Measurements from ENCODE around the gene FAM151A. TPM values are rescaled to one million over a fixed set of nuclear protein-coding genes. Genes with fewer than 3 reads are reported as not detected.

The FAM151A gene
- total and polyA plus RNA-seq, 12 donors, result 0.11 to 0.85 (median 0.20) TPM; not detected in 8

DNA sequence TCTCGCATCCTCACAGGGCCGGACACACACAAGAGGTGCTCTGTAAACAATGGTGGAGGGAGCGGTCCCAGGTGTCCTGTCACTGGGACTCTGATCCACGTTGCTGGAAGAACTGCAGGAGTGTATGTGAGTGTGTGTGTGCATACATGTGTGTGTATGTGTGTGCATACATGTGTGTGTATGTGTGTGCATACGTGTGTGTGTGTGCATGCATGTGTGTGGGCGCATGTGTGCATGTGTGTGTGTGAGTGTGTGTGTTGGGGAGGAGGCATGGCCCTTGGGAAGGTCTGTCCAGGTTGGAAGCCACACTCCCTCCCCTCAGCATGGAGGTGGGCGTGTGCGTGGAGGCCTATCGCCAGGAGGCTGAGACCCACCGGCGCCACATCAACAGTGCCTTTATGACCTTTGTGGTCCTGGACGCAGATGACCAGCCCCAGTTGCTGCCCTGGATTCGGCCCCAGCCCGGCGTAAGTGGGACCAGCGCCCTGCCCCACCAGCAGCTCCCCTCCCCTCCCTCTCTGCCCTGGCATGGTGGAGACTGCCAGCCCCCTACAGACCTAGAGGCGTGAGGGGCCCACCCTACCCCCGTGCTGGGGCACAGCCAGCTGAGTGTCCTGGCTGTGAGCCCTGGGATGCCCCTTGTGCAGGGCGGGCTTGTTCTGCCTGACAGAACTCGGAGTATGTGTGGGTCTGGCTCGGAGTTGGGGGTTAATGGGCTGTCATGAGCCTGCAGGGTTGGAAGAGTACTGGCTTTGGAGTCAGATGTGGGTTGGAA is 22.2 kb downstream of the FAM151A start:
- no peaks in the 10 kb centered on the region for H3K27me3 ChIP-seq
- no peak overlapping the region for H3K4me3 ChIP-seq
- 83 to 89% (median 88%) methylated on average over 13 to 21 of the region's 21 CpGs for WGBS, 4 donors
- intact Hi-C loops (cut with DNase I), result no loop called here
- H3K36me3 ChIP-seq (replicated peaks in 1 of 2), result no peaks in the 10 kb centered on the region
- TF ChIP-seq, protein P1, sequence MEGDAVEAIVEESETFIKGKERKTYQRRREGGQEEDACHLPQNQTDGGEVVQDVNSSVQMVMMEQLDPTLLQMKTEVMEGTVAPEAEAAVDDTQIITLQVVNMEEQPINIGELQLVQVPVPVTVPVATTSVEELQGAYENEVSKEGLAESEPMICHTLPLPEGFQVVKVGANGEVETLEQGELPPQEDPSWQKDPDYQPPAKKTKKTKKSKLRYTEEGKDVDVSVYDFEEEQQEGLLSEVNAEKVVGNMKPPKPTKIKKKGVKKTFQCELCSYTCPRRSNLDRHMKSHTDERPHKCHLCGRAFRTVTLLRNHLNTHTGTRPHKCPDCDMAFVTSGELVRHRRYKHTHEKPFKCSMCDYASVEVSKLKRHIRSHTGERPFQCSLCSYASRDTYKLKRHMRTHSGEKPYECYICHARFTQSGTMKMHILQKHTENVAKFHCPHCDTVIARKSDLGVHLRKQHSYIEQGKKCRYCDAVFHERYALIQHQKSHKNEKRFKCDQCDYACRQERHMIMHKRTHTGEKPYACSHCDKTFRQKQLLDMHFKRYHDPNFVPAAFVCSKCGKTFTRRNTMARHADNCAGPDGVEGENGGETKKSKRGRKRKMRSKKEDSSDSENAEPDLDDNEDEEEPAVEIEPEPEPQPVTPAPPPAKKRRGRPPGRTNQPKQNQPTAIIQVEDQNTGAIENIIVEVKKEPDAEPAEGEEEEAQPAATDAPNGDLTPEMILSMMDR (IDR thresholded peaks at IDR 0.05), result no peak
- no peak for TF ChIP-seq POLR2A (IDR thresholded peaks at IDR 0.05)
- no peaks in the 10 kb centered on the region for H3K4me1 ChIP-seq (replicated peaks in 1 of 2)
- no peaks in the 10 kb centered on the region for H3K9me3 ChIP-seq (replicated peaks in 1 of 3)
- H3K27ac ChIP-seq, result no peak overlapping the region
- no peak for DNase-seq

DNA sequence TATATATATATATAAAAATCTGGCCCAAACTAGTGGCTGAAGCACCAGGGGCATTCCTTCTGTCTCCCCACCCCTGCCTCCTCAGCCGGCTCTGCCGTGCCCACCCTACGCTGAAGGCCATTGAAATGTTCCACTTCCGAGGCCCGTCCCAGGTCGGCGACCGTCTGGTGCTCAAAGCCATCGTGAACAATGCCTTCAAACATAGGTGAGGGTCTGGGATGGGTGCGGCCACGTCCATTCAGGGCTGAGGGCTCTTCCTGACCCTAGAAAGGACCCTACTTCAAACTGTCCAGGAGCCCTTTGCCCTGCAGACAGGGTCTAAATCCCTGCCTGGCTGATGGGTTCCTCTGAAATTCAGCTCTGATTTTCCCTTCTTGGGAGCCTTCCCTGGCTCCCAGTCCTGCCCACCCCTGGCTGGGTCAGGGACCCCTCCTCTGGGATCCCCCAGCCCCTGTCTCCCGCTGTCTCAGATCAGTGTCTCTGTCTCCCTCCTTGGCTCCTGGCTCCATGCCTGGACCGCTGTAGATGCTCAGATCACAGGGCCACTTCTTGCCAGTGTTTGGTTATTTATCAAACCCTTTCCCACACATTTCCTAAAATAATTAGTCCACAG is 24.0 kb downstream of the FAM151A start:
- Histone ChIP-seq H3K27ac (no peak overlapping the region), H3K36me3 (replicated peaks in 1 of 2) (peaks cover 0 to 7% of the 10 kb centered on the region in 2 donors), H3K9me3 (replicated peaks in 1 of 3) (no peaks in the 10 kb centered on the region), H3K4me3 (no peak overlapping the region), H3K4me1 (replicated peaks in 1 of 2) (no peaks in the 10 kb centered on the region), H3K27me3 (no peaks in the 10 kb centered on the region)
- TF ChIP-seq POLR2A (IDR thresholded peaks at IDR 0.05), result no peak
- TF ChIP-seq, protein P1 (IDR thresholded peaks at IDR 0.05), result no peak
- WGBS, 4 donors, result 85 to 93% (median 89%) methylated on average over 6 to 13 of the region's 13 CpGs
- intact Hi-C loops (cut with DNase I), result no loop called here
- DNase-seq, result no peak

DNA sequence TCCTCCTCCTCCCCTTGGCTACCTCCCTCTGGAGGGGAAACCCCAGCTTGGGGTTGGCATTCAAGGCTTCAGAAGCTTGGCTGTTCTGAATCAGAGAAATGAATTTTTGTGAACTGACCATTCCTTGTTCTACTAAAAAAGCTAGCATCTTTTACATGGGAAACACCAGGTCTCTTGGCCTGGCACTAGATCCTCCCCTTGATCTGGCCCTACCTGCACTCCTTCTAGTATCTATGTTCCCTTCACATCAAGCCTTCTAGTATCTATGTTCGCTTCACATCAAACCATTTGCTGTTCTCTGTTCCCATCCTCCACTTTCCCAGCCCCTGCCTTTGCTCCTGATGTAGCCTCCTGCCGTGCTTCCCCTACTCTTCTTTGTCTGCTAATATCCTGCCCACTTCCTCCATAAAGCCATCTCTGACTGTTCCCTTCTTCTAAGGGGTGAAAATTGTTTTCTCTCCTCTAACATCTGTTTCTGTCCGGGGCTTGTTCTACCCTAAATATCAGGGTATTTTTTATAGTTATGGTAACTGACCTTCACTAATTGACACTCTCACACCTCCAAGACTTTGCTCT is 25.8 kb downstream of the FAM151A start:
- intact Hi-C loops (cut with DNase I), result no loop called here
- DNase-seq, result no peak
- Histone ChIP-seq H3K36me3 (replicated peaks in 1 of 2) (peaks cover 0 to 8% of the 10 kb centered on the region in 2 donors), H3K27ac (no peak overlapping the region), H3K9me3 (replicated peaks in 1 of 3) (no peaks in the 10 kb centered on the region), H3K4me3 (no peak overlapping the region), H3K4me1 (replicated peaks in 1 of 2) (no peaks in the 10 kb centered on the region), H3K27me3 (no peaks in the 10 kb centered on the region)
- TF ChIP-seq, protein P1 (IDR thresholded peaks at IDR 0.05), result no peak
- TF ChIP-seq POLR2A (IDR thresholded peaks at IDR 0.05), result no peak
- 81 to 85% (median 82%) methylated on average over 3 of the region's 3 CpGs for WGBS, 4 donors

DNA sequence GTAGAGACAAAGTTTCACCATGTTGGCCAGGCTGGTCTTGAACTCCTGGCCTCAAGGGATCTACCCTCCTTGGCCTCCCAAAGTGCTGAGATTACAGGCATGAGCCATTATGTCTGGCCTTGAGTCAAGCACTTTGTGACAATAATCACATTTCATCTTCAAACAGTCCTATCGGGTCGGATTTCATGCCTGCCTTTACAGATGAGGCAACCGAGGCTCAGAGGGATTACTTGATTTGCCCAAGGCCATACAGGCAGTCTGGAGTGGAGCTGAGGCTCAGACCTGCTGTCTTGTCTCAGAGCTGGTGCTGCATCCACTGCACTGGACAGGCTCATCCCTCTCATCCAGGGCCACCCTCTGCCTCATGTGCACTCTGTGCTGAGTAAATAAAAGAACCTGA is 26.6 kb downstream of the FAM151A start:
- Histone ChIP-seq H3K9me3 (replicated peaks in 1 of 3) (no peaks in the 10 kb centered on the region), H3K4me3 (no peak overlapping the region), H3K36me3 (replicated peaks in 1 of 2) (peaks cover 0 to 8% of the 10 kb centered on the region in 2 donors), H3K27me3 (no peaks in the 10 kb centered on the region), H3K4me1 (replicated peaks in 1 of 2) (no peaks in the 10 kb centered on the region), H3K27ac (no peak overlapping the region)
- DNase-seq, result no peak
- intact Hi-C loops (cut with DNase I), result no loop called here
- TF ChIP-seq POLR2A (IDR thresholded peaks at IDR 0.05), result no peak
- TF ChIP-seq, protein P1 (IDR thresholded peaks at IDR 0.05), result no peak
- WGBS, 4 donors, result 78 to 100% (median 89%) methylated on average over 1 to 3 of the region's 3 CpGs

Data from adrenal gland (tissue), 12 donors.